Subcutaneous preadipocyte (primary cell): Measurements from ENCODE around the gene HSP90AB1. TPM values are rescaled to one million over a fixed set of nuclear protein-coding genes. Genes with fewer than 3 reads are reported as not detected.

Source experiments
- small RNA-seq: library from RNA; depleted of rRNA; stranded (forward); fragments of <200 nt; gene quantifications from one replicate; pipeline ENCODE3, GENCODE V24; 2012
- total RNA-seq: library from RNA; depleted of rRNA; stranded (reverse); fragments of >200 nt; gene quantifications from 2 replicates; pipeline ENCODE4 v1.2.3, GENCODE V29; 2012

The HSP90AB1 gene
- 804 and 919 TPM in 2 replicates for total RNA-seq

GRCh38 chr6:44246663-44247337 is at the start of gene HSP90AB1:
TSS of gene HSP90AB1 (plus strand) at chr6:44247101. CDS start at chr6:44248630, 1,529 bp downstream.

GRCh38 chr6:44216677-44217331 is 30.1 kb upstream of the HSP90AB1 start, which contains the start of gene MYMX:
TSS of gene MYMX (plus strand) at chr6:44216926. CDS start at chr6:44217472, 546 bp downstream.

GRCh38 chr6:44223319-44224028 is 23.4 kb upstream of the HSP90AB1 start, which contains the start of gene SLC29A1:
TSS of gene SLC29A1 (plus strand) at chr6:44223595. CDS start at chr6:44227314, 3,719 bp downstream.

GRCh38 chr6:44257025-44257752 is 10.3 kb downstream of the HSP90AB1 start, which contains the start of gene SLC35B2:
TSS of gene SLC35B2 (minus strand) at chr6:44257528. CDS start at chr6:44257410, 118 bp downstream.

GRCh38 chr6:44265007-44265721 is 18.3 kb downstream of the HSP90AB1 start, which contains the start of gene NFKBIE:
TSS of gene NFKBIE (minus strand) at chr6:44265551. CDS start at chr6:44265346, 205 bp downstream.

GRCh38 chr6:44269921-44270525 is 23.1 kb downstream of the HSP90AB1 start, which contains the start of gene TMEM151B:
TSS of gene TMEM151B (plus strand) at chr6:44270450. CDS start at chr6:44270743, 293 bp downstream.

Small RNAs within 50 kb of the gene (small RNA-seq; reads per million reads assigned to genes)
- not detected for gene RN7SL811P

Other genes with a start within 250 kb of the HSP90AB1 start
- gene MRPL14, start 119.6 kb upstream of the HSP90AB1 start, total RNA-seq = 42.8 and 48.1 TPM in 2 replicates
- gene TMEM63B, start 119.5 kb upstream of the HSP90AB1 start, total RNA-seq = 22.8 and 24.4 TPM in 2 replicates
- gene CAPN11, start 88.3 kb upstream of the HSP90AB1 start, total RNA-seq = not detected in 2 replicates
- not detected in 2 replicates for gene MYMX, start 30.2 kb upstream of the HSP90AB1 start, total RNA-seq
- gene SLC29A1, start 23.5 kb upstream of the HSP90AB1 start, total RNA-seq = 9.6 and 14.9 TPM in 2 replicates
- gene SLC35B2, start 10.4 kb downstream of the HSP90AB1 start, total RNA-seq = 65.8 and 75.7 TPM in 2 replicates
- gene NFKBIE, start 18.4 kb downstream of the HSP90AB1 start, total RNA-seq = 4.4 and 4.7 TPM in 2 replicates
- not detected in 2 replicates for gene TMEM151B, start 23.3 kb downstream of the HSP90AB1 start, total RNA-seq
- gene AARS2, start 66.2 kb downstream of the HSP90AB1 start, total RNA-seq = 9.2 and 16.6 TPM in 2 replicates
- not detected in 2 replicates for gene SPATS1, start 95.5 kb downstream of the HSP90AB1 start, total RNA-seq
- 18.7 and 25.2 TPM in 2 replicates for gene CDC5L, start 140.6 kb downstream of the HSP90AB1 start, total RNA-seq